Measurements from ENCODE around the gene PACRG. TPM values are rescaled to one million over a fixed set of nuclear protein-coding genes. Genes with fewer than 3 reads are reported as not detected.

The PACRG gene
- total RNA-seq, 2 donors from 2014 or later, result not detected

DNA sequence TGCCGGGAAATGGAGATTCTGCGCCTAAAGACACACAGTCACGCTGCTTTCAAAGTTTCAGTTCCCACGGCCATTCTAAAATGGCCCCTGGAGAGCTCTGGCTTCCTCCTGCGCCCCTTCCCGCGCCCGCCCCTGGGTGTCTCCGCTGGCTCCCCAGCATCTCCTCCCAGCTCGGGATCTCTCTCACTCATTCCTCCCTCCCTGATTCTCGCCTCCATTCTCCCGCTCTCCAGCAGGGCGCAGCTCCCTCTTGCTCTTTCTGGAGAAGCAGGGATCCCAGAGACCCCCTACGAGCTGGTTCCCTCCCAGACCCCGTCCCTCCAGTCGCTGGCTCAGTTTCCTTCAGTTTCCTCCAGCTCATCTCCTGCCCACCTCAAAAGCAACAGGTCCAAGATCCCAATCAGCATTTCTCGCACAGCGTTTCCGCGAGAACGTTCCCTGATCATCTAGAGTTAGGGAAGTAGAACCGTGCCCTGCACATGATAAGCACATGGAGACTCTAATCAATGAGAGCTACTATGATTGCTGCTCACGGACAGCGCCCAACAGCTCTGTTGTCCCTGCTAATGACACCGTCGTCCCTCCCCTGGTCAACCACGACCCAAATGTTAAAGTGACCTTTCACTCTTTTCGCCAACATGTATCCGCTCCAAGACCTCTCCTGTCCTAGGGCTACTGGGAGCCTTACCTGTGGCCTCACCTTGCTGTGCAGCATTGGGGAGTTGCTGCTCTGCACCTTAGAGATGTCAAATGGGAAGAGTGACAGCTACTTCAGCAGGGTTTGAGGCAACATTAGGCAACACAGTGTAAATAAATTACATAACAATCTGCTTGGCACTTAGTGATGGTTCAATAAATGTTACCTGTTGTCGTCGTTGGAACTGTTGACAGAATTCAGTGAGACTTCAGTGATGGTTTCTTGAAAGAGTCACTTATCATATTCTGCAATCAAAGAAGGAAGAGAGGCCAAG lies 468.2 kb downstream of the PACRG start:
- H3K36me3 Mint-ChIP-seq (ENCODE audit: insufficient read depth in 2 of 2), result no peaks in the 10 kb centered on the region
- no peak for ATAC-seq (replicated peaks in 1 of 2)
- no peaks in the 10 kb centered on the region for H3K4me1 Mint-ChIP-seq (ENCODE audit: low read depth)
- H3K27me3 Mint-ChIP-seq (ENCODE audit: low read depth), result no peaks in the 10 kb centered on the region
- H3K4me3 Mint-ChIP-seq, result no peak overlapping the region
- no peaks in the 10 kb centered on the region for H3K9me3 Mint-ChIP-seq
- DNase-seq, result no peak
- H3K27ac Mint-ChIP-seq, result no peak overlapping the region

DNA sequence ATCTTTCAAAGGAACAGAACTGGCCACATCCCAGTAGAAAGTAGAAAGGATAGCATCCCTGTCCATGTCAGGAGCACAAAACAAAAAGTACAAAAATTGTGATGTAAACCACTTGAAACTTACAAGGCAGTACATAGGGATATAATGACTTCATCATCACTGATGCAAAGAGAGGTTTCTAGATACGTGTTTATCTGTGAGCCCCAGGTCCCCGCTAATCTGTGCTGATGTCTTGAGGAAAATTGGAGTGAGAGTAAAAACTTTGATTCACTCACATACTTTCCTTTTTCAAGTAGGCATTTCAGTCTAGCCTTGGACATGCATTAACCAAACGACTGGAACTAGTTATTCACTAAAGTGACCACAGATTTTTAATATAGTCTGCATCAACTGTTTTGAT lies 470.1 kb downstream of the PACRG start:
- Mint-ChIP-seq H3K27ac (no peak overlapping the region), H3K27me3 (ENCODE audit: low read depth) (no peaks in the 10 kb centered on the region), H3K4me1 (ENCODE audit: low read depth) (no peaks in the 10 kb centered on the region), H3K9me3 (no peaks in the 10 kb centered on the region), H3K4me3 (no peak overlapping the region), H3K36me3 (ENCODE audit: insufficient read depth in 2 of 2) (no peaks in the 10 kb centered on the region)
- no peak for DNase-seq
- ATAC-seq (replicated peaks in 1 of 2), result no peak

- H3K27me3 Mint-ChIP-seq (ENCODE audit: low read depth), result no peaks in the 10 kb centered on the region
- no peaks in the 10 kb centered on the region for H3K4me1 Mint-ChIP-seq (ENCODE audit: low read depth)
- no peak overlapping the region for H3K4me3 Mint-ChIP-seq
- no peak for ATAC-seq (replicated peaks in 1 of 2)
- DNase-seq, result no peak
- no peaks in the 10 kb centered on the region for H3K9me3 Mint-ChIP-seq
- H3K27ac Mint-ChIP-seq, result no peak overlapping the region
- no peaks in the 10 kb centered on the region for H3K36me3 Mint-ChIP-seq (ENCODE audit: insufficient read depth in 2 of 2)
Observed at GRCh38 chr6:163198396-163198795, 470.6 kb downstream of the PACRG start.

DNA sequence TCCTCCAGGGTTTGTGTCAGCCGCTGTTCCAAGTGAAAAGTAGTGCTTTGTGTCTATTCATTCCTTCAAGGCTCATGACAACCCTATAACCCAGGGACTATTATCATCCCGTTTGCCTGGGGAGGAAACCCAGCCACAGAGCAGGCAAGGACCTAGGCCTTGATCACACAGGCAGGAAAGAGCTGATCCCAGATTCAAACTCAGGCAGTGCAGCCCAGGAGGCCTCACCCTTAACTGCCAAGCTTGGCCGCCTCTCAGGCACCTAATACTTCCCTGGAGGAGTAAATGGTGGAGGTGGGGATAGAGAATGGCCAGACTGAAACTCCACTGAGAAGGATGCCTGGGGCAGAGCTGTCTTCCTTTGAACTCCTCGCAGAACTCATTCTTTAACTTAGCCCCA lies 471.6 kb downstream of the PACRG start:
- ATAC-seq (replicated peaks in 1 of 2) (no peak), DNase-seq (no peak)
- Mint-ChIP-seq H3K27ac (no peak overlapping the region), H3K4me3 (no peak overlapping the region), H3K27me3 (ENCODE audit: low read depth) (no peaks in the 10 kb centered on the region), H3K4me1 (ENCODE audit: low read depth) (no peaks in the 10 kb centered on the region), H3K36me3 (ENCODE audit: insufficient read depth in 2 of 2) (no peaks in the 10 kb centered on the region), H3K9me3 (no peaks in the 10 kb centered on the region)

DNA sequence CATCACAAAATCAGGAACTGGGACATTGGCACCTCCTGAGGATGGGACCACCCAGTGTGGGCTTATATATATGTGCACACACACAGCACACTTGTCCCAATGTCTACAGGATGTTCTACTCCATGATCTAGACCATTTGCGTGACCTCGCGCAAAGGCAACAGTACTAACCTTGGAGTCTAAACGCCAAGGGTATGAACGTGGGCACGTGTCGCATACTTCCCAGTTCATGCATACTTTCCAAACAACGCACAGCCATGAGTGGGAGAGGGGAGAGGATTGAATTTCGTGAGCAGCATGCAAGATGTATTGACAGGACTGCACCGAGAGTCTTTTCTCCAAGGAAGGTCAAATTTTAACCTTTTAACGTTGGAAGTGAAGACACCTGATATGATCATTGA lies 472.5 kb downstream of the PACRG start:
- DNase-seq, result no peak
- no peak for ATAC-seq (replicated peaks in 1 of 2)
- no peak overlapping the region for H3K27ac Mint-ChIP-seq
- no peaks in the 10 kb centered on the region for H3K36me3 Mint-ChIP-seq (ENCODE audit: insufficient read depth in 2 of 2)
- H3K4me3 Mint-ChIP-seq, result no peak overlapping the region
- no peaks in the 10 kb centered on the region for H3K27me3 Mint-ChIP-seq (ENCODE audit: low read depth)
- H3K4me1 Mint-ChIP-seq (ENCODE audit: low read depth), result no peaks in the 10 kb centered on the region
- peaks cover under 1 to 2% of the 10 kb centered on the region in 2 donors for H3K9me3 Mint-ChIP-seq

GRCh38 chr6:163200694-163201093 lies 472.9 kb downstream of the PACRG start:
- H3K9me3 Mint-ChIP-seq, result peaks cover 2 to 3% of the 10 kb centered on the region in 2 donors
- no peak overlapping the region for H3K4me3 Mint-ChIP-seq
- no peaks in the 10 kb centered on the region for H3K4me1 Mint-ChIP-seq (ENCODE audit: low read depth)
- no peak overlapping the region for H3K27ac Mint-ChIP-seq
- H3K36me3 Mint-ChIP-seq (ENCODE audit: insufficient read depth in 2 of 2), result no peaks in the 10 kb centered on the region
- no peak for DNase-seq
- H3K27me3 Mint-ChIP-seq (ENCODE audit: low read depth), result no peaks in the 10 kb centered on the region
- no peak for ATAC-seq (replicated peaks in 1 of 2)

DNA sequence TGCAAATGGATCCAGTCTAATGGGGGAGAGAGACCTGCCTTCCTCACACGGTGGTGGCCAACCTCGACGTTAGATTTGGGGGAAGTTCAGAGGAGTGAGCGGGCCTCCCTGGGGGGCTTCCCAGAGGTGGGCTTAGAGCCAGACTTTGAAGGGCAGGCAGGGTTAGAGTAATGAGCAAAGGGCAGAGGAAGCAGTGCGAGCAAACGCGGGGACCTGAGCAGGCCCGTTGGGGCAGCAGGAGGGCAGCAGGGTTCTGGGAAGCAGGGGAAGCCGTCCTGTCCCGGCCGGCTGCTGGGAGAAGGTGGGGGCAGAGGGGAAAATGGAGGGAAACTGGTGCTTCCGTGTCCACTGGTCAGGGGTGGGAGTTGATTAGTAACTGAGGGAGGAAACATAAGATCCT lies 474.1 kb downstream of the PACRG start:
- no peaks in the 10 kb centered on the region for H3K4me1 Mint-ChIP-seq (ENCODE audit: low read depth)
- H3K27ac Mint-ChIP-seq, result no peak overlapping the region
- no peaks in the 10 kb centered on the region for H3K36me3 Mint-ChIP-seq (ENCODE audit: insufficient read depth in 2 of 2)
- no peak for ATAC-seq (replicated peaks in 1 of 2)
- peaks cover 3 to 6% of the 10 kb centered on the region in 2 donors for H3K9me3 Mint-ChIP-seq
- DNase-seq, result no peak
- H3K27me3 Mint-ChIP-seq (ENCODE audit: low read depth), result no peaks in the 10 kb centered on the region
- H3K4me3 Mint-ChIP-seq, result no peak overlapping the region

- ATAC-seq (replicated peaks in 1 of 2), result no peak
- peaks cover 3 to 6% of the 10 kb centered on the region in 2 donors for H3K9me3 Mint-ChIP-seq
- peaks cover 4% of the 10 kb centered on the region for H3K27me3 Mint-ChIP-seq (ENCODE audit: low read depth)
- no peaks in the 10 kb centered on the region for H3K36me3 Mint-ChIP-seq (ENCODE audit: insufficient read depth in 2 of 2)
- no peak overlapping the region for H3K27ac Mint-ChIP-seq
- DNase-seq, result no peak
- no peaks in the 10 kb centered on the region for H3K4me1 Mint-ChIP-seq (ENCODE audit: low read depth)
- H3K4me3 Mint-ChIP-seq, result no peak overlapping the region
Observed at GRCh38 chr6:163206196-163206595, 478.4 kb downstream of the PACRG start.

DNA sequence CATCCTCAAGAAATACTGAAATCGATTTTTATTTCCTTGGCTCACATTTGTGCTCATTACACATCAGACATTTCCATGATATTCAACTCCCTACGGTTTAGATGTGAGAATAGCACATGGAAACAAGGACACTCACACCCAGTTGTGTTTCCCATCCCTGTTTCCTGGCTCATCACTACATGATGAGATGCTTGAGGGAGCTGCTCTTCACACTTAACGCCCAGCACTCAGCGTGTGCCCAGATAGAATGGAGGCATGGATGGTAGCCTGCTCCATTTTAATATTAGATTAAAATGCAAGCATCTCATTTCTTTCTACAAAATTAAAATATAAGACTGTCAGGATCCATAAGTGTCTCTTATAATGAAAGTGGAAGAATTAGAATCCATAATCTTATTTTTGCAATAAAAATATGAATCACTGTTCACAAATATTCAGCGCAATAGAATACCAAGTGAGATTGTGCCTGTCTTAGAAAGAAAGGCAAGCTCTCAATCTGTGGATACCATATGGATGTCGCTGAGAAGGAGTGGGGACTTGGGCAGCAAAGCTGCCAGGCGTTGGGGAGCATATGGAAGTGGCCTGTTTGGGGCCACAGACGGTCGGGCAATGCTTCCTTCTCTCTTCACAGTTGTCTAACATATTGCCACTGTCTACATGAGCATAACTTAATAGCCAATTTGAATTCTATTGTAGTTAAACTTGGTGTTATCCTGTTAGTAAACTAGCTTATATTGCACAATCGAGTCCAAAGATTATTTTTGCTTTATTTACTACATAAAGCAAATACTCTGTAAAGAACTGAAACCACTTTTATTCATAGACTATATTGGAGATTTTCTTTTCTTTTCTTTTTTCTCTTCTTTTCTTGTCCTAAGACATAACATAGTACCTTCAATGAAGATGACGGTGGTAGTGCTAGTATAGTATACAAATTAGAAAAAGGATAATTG lies 479.9 kb downstream of the PACRG start:
- Mint-ChIP-seq H3K27me3 (ENCODE audit: low read depth) (peaks cover 4% of the 10 kb centered on the region), H3K9me3 (peaks cover 9 to 10% of the 10 kb centered on the region in 2 donors), H3K36me3 (ENCODE audit: insufficient read depth in 2 of 2) (no peaks in the 10 kb centered on the region), H3K4me3 (no peak overlapping the region), H3K27ac (no peak overlapping the region), H3K4me1 (ENCODE audit: low read depth) (no peaks in the 10 kb centered on the region)
- no peak for DNase-seq
- no peak for ATAC-seq (replicated peaks in 1 of 2)

DNA sequence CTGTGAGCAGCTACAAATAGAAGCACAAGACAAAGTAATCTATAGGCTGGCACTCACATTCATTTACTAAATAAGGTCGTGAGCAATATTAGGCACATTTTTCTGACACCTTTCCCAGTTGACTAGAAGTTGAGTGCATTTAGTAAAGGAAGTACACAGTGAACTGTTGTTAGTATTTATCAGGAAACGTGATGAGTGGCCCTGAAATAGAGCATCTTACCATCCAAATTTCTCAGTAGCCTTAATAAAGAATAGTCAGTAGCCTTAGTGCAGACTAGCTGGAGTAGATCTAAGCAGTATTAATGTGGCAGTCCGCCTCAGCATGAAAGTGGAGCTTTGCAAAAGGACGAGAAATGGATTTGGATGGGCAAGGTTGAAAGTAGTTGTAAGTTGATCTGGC lies 481.2 kb downstream of the PACRG start:
- Mint-ChIP-seq H3K27ac (no peak overlapping the region), H3K4me1 (ENCODE audit: low read depth) (no peaks in the 10 kb centered on the region), H3K27me3 (ENCODE audit: low read depth) (peaks cover 4% of the 10 kb centered on the region), H3K36me3 (ENCODE audit: insufficient read depth in 2 of 2) (no peaks in the 10 kb centered on the region), H3K4me3 (no peak overlapping the region), H3K9me3 (peaks cover 9 to 12% of the 10 kb centered on the region in 2 donors)
- DNase-seq, result no peak
- no peak for ATAC-seq (replicated peaks in 1 of 2)

DNA sequence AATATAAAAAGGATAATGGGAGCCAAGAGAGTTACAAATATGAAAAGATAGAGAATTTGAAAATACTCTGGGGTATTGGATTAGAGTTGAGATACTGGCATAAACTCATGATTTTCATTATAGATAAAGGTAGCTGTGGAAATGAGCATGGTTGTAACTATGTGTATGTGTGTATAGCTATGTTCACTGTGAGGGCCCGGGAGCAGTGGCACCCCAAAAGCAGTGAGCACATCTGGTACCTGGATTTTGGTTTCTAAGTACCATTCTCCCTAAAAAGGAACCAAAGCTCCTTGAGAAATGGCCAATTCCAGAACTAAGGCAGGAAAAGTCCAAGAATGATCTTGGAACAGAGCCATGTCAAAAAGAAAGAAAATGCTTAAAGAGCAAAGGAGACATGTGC lies 484.3 kb downstream of the PACRG start:
- Mint-ChIP-seq H3K9me3 (peaks cover 6% of the 10 kb centered on the region in 2 donors), H3K4me3 (no peak overlapping the region), H3K4me1 (ENCODE audit: low read depth) (no peaks in the 10 kb centered on the region), H3K27me3 (ENCODE audit: low read depth) (peaks cover 15% of the 10 kb centered on the region), H3K36me3 (ENCODE audit: insufficient read depth in 2 of 2) (no peaks in the 10 kb centered on the region), H3K27ac (no peak overlapping the region)
- DNase-seq, result no peak
- no peak for ATAC-seq (replicated peaks in 1 of 2)

DNA sequence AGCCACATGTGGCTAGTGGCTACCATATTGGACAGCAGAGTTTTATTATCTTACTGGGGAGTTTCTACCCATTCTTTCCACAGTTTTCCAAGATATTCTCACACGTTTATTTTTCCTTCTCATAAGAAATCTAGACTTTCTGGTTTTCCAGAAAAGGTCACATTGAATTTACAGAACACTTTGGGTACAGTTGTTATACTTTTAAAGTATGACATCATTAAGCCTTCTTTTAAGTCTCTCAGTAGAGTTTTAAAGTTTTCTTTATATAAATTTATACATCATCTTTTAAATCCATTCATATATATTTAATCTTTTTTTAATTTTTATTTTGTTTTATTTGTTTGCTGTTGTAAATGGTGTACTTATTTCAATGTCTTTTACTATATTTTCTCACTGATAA lies 486.5 kb downstream of the PACRG start:
- ATAC-seq (replicated peaks in 1 of 2), result no peak
- H3K27me3 Mint-ChIP-seq (ENCODE audit: low read depth), result peaks cover 11% of the 10 kb centered on the region
- no peaks in the 10 kb centered on the region for H3K4me1 Mint-ChIP-seq (ENCODE audit: low read depth)
- H3K4me3 Mint-ChIP-seq, result no peak overlapping the region
- H3K27ac Mint-ChIP-seq, result no peak overlapping the region
- H3K9me3 Mint-ChIP-seq, result peaks cover 6% of the 10 kb centered on the region in 2 donors
- H3K36me3 Mint-ChIP-seq (ENCODE audit: insufficient read depth in 2 of 2), result no peaks in the 10 kb centered on the region
- no peak for DNase-seq

- Mint-ChIP-seq H3K4me1 (ENCODE audit: low read depth) (no peaks in the 10 kb centered on the region), H3K4me3 (no peak overlapping the region), H3K9me3 (peaks cover 0 to 2% of the 10 kb centered on the region in 2 donors), H3K36me3 (ENCODE audit: insufficient read depth in 2 of 2) (no peaks in the 10 kb centered on the region), H3K27ac (no peak overlapping the region), H3K27me3 (ENCODE audit: low read depth) (peaks cover 11% of the 10 kb centered on the region)
- DNase-seq (no peak), ATAC-seq (replicated peaks in 1 of 2) (no peak)
Observed at GRCh38 chr6:163218361-163218894, 490.7 kb downstream of the PACRG start.
